Smooth muscle cell (in vitro differentiated cells): ENCODE results near the gene SYT2. TPM values are rescaled to one million over a fixed set of nuclear protein-coding genes. Genes with fewer than 3 reads are reported as not detected.

Experiments used
- polyA plus RNA-seq: library from polyadenylated mRNA; unstranded; fragments of >200 nt; fragmentation: Nextera tagmentation; extraction: Ambion mirVana; gene quantifications from 2 replicates; pipeline ENCODE4 v1.2.1, GENCODE V29; 2016
- total RNA-seq: library from RNA; depleted of rRNA; stranded (reverse); fragments of >200 nt; gene quantifications from 2 replicates; pipeline ENCODE4 v1.2.3, GENCODE V29; 2014

The SYT2 gene
- total and polyA plus RNA-seq, 2 experiments from 2014 or later: not detected

Other genes starting within 250 kb of the SYT2 start
- 158 and 178 TPM in 2 replicates for gene KDM5B, start 98.0 kb upstream of the SYT2 start, total RNA-seq
- gene KDM5B, start 98.0 kb upstream of the SYT2 start, polyA plus RNA-seq: 94.1 and 128 TPM in 2 replicates
- 1.7 and 13.0 TPM in 2 replicates for gene PCAT6, start 100.5 kb upstream of the SYT2 start, total RNA-seq
- 24.9 and 30.1 TPM in 2 replicates for gene PCAT6, start 100.5 kb upstream of the SYT2 start, polyA plus RNA-seq
- 5.2 and 5.6 TPM in 2 replicates for gene RABIF, start 178.7 kb upstream of the SYT2 start, total RNA-seq
- 6.9 and 9.8 TPM in 2 replicates for gene RABIF, start 178.7 kb upstream of the SYT2 start, polyA plus RNA-seq
- gene KLHL12, start 216.8 kb upstream of the SYT2 start, total RNA-seq: 22.7 and 25.4 TPM in 2 replicates
- 19.0 and 19.5 TPM in 2 replicates for gene KLHL12, start 216.8 kb upstream of the SYT2 start, polyA plus RNA-seq
- 132 TPM in 2 replicates for gene ADIPOR1, start 247.9 kb upstream of the SYT2 start, total RNA-seq
- gene ADIPOR1, start 247.9 kb upstream of the SYT2 start, polyA plus RNA-seq: 146 and 150 TPM in 2 replicates